ENCODE data around the gene CD72. TPM values are rescaled to one million over a fixed set of nuclear protein-coding genes. Genes with fewer than 3 reads are reported as not detected.
"Not testable (repeated sequence)": the region's sequence is repeated elsewhere in the genome, so short reads cannot be mapped to it uniquely, and the experiment has no call there.

CD72 gene
- polyA plus RNA-seq, 1 donor: 2.6 TPM

GRCh38 chr9:35616681-35617459, 1.3 kb downstream of the CD72 start:
- DNase-seq (ENCODE audit: low read depth): no peak

GRCh38 chr9:35615981-35616680, 2.1 kb downstream of the CD72 start:
- DNase-seq (ENCODE audit: low read depth): no peak

- DNase-seq (ENCODE audit: low read depth): no peak
Measured at GRCh38 chr9:35612843-35613242, 5.4 kb downstream of the CD72 start.

- DNase-seq (ENCODE audit: low read depth): not testable (repeated sequence)
Measured at GRCh38 chr9:35612066-35612465, 6.1 kb downstream of the CD72 start.

GRCh38 chr9:35611230-35611797, 6.9 kb downstream of the CD72 start:
- no peak for DNase-seq (ENCODE audit: low read depth)

- no peak for DNase-seq (ENCODE audit: low read depth)
Measured at GRCh38 chr9:35609820-35610163, 8.4 kb downstream of the CD72 start.

- no peak for DNase-seq (ENCODE audit: low read depth)
Measured at GRCh38 chr9:35609001-35609819, 9.0 kb downstream of the CD72 start.

- no peak for DNase-seq (ENCODE audit: low read depth)
Measured at GRCh38 chr9:35608221-35608620, 10.0 kb downstream of the CD72 start.

GRCh38 chr9:35606726-35607125, 11.5 kb downstream of the CD72 start:
- DNase-seq (ENCODE audit: low read depth): no peak

GRCh38 chr9:35606138-35606504, 12.1 kb downstream of the CD72 start:
- DNase-seq (ENCODE audit: low read depth): no peak

- DNase-seq (ENCODE audit: low read depth): no peak
Measured at GRCh38 chr9:35605351-35606137, 12.7 kb downstream of the CD72 start.

- no peak for DNase-seq (ENCODE audit: low read depth)
Measured at GRCh38 chr9:35604578-35605350, 13.4 kb downstream of the CD72 start, which contains the start of gene TESK1. TESK1 (plus strand) TSS chr9:35605262; CDS start chr9:35605620, 358 bp downstream.

- peak; percentile 98 for DNase-seq (ENCODE audit: low read depth)
Measured at GRCh38 chr9:35603986-35604577, 14.1 kb downstream of the CD72 start.

GRCh38 chr9:35603506-35603985, 14.7 kb downstream of the CD72 start:
- DNase-seq (ENCODE audit: low read depth): peak; percentile 54

GRCh38 chr9:35599763-35600604, 18.2 kb downstream of the CD72 start:
- no peak for DNase-seq (ENCODE audit: low read depth)

GRCh38 chr9:35598866-35599590, 19.2 kb downstream of the CD72 start:
- no peak for DNase-seq (ENCODE audit: low read depth)

GRCh38 chr9:35596907-35597306, 21.3 kb downstream of the CD72 start:
- DNase-seq (ENCODE audit: low read depth): not testable (repeated sequence)

GRCh38 chr9:35594471-35594870, 23.7 kb downstream of the CD72 start:
- DNase-seq (ENCODE audit: low read depth): no peak

All from forelimb muscle (tissue), 1 donor.